ENCODE data around the gene SLC16A9. TPM values are rescaled to one million over a fixed set of nuclear protein-coding genes. Genes with fewer than 3 reads are reported as not detected.

The SLC16A9 gene
- total RNA-seq, 1 experiment from 2014 or later, result 4.1 TPM

GRCh38 chr10:59750155-59750945 lies 40.7 kb upstream of the SLC16A9 start:
- no CpG with 5 or more reads among the region's 12 CpGs for WGBS (ENCODE audit: extremely low coverage, insufficient read length, low lambda C conversion rate)
- no peak overlapping the region for H2BK120ac ChIP-seq (ENCODE audit: low read depth, low read length, poor library complexity, severe bottlenecking)

More at GRCh38 chr10:59750155-59750945, 40.7 kb upstream of the SLC16A9 start:
- Histone ChIP-seq H3K18ac (ENCODE audit: insufficient read length, low read depth, low read length) (no peak overlapping the region), H3K14ac (ENCODE audit: insufficient read depth, low read length) (no peak overlapping the region), H3K23me2 (ENCODE audit: insufficient read length, low read depth, low read length, poor library complexity, severe bottlenecking) (no peaks in the 10 kb centered on the region), H3K79me2 (ENCODE audit: insufficient read depth, low read length) (no peaks in the 10 kb centered on the region), H3K79me1 (ENCODE audit: insufficient read depth, low read depth, low read length, poor library complexity, severe bottlenecking) (no peaks in the 10 kb centered on the region), H2BK15ac (ENCODE audit: low read depth, low read length) (no peak overlapping the region), H3K4me2 (ENCODE audit: insufficient read depth, insufficient read length, low read length) (no peak overlapping the region), H3K9ac (ENCODE audit: extremely low read depth, insufficient read length, low read length) (no peak overlapping the region), H3K27ac (ENCODE audit: insufficient read length, low read depth, low read length) (no peak overlapping the region), H3K4ac (ENCODE audit: low read depth, low read length) (no peak overlapping the region), H3K9me3 (ENCODE audit: control insufficient read depth, low read depth, low read length) (no peaks in the 10 kb centered on the region), H3K27me3 (ENCODE audit: insufficient read depth, low read length) (no peaks in the 10 kb centered on the region), H2AK5ac (ENCODE audit: insufficient read length, low read length) (no peak overlapping the region), H4K5ac (ENCODE audit: insufficient read length, low read depth, low read length) (no peak overlapping the region), H3T11ph (ENCODE audit: low read length) (no peak overlapping the region), H4K8ac (replicated peaks; ENCODE audit: insufficient read length, low read depth, low read length) (no peak overlapping the region), H2AFZ (ENCODE audit: low read length) (no peak overlapping the region), H3K4me1 (ENCODE audit: insufficient read depth, low read length) (no peaks in the 10 kb centered on the region), H2BK12ac (ENCODE audit: insufficient read length, low read depth, low read length) (no peak overlapping the region), H4K20me1 (ENCODE audit: control insufficient read depth, insufficient read depth, insufficient read length) (no peaks in the 10 kb centered on the region), H2BK5ac (ENCODE audit: insufficient read length, low read length) (no peak overlapping the region), H3K56ac (ENCODE audit: insufficient read length, low read depth, low read length) (no peak overlapping the region), H4K91ac (ENCODE audit: insufficient read length, low read depth, low read length) (no peak overlapping the region), H2BK20ac (ENCODE audit: low read depth, low read length, poor library complexity, severe bottlenecking) (no peak overlapping the region), H3K23ac (ENCODE audit: insufficient read length, low read depth, low read length) (no peak overlapping the region)
- Mint-ChIP-seq H3K27ac (no peak overlapping the region), H3K9me3 (peaks cover 0 to 2% of the 10 kb centered on the region in 2 experiments; a peak in 1 of 5 replicates), H3K4me3 (no peak overlapping the region), H3K27me3 (ENCODE audit: low read depth) (no peaks in the 10 kb centered on the region), H3K4me1 (no peaks in the 10 kb centered on the region), H3K36me3 (ENCODE audit: insufficient read depth in 1 of 3, low read depth in 3 of 3) (peaks cover 0 to under 1% (median 0%) of the 10 kb centered on the region in 3 experiments; a peak in 2 of 7 replicates)
- no peak for DNase-seq
- TF ChIP-seq, protein P1, sequence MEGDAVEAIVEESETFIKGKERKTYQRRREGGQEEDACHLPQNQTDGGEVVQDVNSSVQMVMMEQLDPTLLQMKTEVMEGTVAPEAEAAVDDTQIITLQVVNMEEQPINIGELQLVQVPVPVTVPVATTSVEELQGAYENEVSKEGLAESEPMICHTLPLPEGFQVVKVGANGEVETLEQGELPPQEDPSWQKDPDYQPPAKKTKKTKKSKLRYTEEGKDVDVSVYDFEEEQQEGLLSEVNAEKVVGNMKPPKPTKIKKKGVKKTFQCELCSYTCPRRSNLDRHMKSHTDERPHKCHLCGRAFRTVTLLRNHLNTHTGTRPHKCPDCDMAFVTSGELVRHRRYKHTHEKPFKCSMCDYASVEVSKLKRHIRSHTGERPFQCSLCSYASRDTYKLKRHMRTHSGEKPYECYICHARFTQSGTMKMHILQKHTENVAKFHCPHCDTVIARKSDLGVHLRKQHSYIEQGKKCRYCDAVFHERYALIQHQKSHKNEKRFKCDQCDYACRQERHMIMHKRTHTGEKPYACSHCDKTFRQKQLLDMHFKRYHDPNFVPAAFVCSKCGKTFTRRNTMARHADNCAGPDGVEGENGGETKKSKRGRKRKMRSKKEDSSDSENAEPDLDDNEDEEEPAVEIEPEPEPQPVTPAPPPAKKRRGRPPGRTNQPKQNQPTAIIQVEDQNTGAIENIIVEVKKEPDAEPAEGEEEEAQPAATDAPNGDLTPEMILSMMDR (conservative IDR thresholded peaks at IDR 0.05), result no peak

Measured in H9 (cell line).